HG03378 (cell line): ENCODE results near the gene SLC35A1.
A peak's percentile ranks its signal among the peaks of the same experiment; 100 is the strongest.
"Not testable (repeated sequence)": the region's sequence is repeated elsewhere in the genome, so short reads cannot be mapped to it uniquely, and the experiment has no call there.

Experiments
- ATAC-seq: cut with Tn5 transposase; IDR thresholded peaks from one replicate; pipeline ENCODE4 v1.9.1; 2021; ENCODE audit warnings: mild to moderate bottlenecking, moderate library complexity; ENCODE audit not compliant: unreplicated experiment

The SLC35A1 gene, protein sequence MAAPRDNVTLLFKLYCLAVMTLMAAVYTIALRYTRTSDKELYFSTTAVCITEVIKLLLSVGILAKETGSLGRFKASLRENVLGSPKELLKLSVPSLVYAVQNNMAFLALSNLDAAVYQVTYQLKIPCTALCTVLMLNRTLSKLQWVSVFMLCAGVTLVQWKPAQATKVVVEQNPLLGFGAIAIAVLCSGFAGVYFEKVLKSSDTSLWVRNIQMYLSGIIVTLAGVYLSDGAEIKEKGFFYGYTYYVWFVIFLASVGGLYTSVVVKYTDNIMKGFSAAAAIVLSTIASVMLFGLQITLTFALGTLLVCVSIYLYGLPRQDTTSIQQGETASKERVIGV

GRCh38 chr6:87472525-87473418, at the start of gene SLC35A1:
SLC35A1 (plus strand) TSS chr6:87472974; CDS start chr6:87473004, 30 bp downstream.
- ATAC-seq, result peak; percentile 92

DNA sequence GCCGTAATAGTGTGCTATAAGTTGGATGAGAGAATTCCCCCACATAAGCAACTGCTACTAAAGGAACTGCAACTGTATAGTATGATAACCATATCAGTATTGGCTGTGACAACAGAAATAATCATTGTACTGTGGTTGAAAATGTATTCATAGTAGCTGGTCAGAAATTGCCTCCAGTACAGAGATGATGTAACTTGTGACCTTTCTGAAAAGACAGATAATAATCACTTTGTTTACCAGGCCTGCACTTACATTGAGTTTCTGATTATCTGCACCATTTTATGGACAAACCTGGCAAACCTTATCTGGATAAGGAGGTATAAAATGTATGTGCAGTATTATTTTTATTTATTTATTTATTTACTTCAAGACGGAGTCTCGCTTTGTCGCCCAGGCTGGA, 46.0 kb upstream of the SLC35A1 start:
- no peak for ATAC-seq

DNA sequence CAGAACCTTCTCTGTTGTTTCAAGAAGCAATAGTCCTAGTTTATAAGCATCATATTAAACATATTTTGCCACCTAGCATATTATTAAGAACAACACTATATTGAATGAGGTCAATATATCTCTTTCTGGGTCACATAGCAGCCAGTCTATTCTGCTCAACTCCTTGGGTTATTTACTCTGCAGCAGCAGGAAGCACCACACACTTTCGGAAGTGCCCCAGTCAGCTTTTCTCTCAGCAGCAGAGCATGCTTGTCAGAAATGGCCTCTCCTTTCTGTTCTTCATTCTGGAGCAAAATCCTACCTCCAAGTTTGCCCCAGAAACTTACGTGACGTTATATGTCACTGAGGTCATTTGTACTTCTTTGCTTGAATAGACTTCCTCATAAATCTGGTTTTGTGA, 42.3 kb upstream of the SLC35A1 start:
- ATAC-seq, result no peak

DNA sequence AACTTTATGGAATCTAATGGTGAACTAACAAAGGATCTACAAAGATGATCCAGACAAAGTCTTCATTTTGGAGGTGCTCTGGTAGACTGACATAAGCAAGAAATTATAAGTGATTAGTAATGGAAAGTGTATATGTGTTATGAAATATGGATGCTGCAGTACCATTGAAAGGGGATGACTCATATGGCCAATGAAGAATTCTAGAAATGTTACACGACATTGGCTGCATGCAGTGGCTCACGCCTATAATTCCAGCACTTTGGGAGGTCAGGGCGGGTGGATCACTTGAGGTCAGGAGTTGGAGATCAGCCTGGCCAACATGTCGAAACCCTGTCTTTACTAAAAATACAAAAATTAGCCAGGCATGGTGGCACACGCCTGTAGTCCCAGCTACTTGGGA, 41.5 kb upstream of the SLC35A1 start:
- ATAC-seq, result no peak

DNA sequence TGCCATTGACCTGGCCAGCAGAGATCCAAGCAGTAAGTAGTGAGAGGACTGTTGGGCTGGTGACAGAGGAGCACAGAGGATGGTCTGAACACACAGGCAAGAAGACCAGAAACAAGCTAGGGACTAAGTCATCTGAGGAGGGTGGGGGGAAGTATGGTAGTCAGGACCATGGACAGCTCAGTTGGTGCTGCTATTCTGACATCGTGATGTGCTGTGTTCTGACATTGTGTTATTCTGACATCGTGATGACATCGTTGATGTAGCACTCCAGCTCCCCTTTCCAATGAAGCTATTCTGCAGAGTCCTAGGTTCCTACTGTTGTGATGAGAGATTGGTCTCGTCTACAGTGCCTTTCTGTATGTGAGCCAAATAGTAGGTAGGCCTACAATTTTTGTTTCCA, 36.3 kb upstream of the SLC35A1 start:
- ATAC-seq, result no peak

- ATAC-seq, result no peak
Observed at GRCh38 chr6:87441711-87442110, 31.1 kb upstream of the SLC35A1 start.

- no peak for ATAC-seq
Observed at GRCh38 chr6:87444362-87444761, 28.4 kb upstream of the SLC35A1 start.

DNA sequence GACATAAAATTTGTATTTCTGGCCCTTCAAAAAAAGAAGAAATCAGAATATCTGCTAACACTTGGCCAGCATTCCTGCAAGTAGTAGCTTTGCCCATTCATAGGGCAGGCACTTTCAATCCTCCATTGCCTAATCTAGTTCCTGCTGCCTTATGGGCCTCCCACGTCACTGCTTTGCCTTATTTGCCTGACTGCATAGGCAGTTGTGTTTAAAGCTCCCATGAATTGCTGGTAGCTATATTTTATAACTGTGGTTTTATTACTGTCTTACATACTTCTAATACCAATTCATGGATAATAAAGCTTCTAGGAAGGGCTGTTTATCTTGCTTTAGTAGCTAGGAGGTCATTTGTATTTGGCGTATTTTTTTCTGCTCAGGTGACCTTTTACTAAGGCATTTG, 7.7 kb upstream of the SLC35A1 start:
- no peak for ATAC-seq

GRCh38 chr6:87473419-87473903, 687 bp downstream of the SLC35A1 start:
- peak; percentile 63 for ATAC-seq

GRCh38 chr6:87481931-87482330, 9.2 kb downstream of the SLC35A1 start:
- no peak for ATAC-seq

DNA sequence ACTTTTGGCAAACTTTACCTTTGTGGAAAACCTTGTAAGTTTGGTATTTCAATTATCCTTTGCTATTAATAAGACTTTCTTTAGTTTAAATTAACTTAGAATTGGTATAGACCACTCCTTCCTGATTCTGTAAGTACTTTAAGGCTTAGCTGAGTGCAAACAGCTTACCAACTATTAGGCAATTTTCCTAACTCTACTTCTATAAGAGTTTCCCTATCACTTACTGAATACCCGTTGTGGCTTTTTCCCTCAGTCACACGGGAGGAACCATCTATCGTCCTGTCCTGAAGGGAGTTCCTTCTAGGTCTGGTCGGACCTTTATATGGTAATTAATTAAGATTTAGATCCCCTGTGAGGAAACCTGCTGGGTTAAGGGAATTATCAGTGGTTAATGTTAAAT, 9.6 kb downstream of the SLC35A1 start:
- no peak for ATAC-seq

DNA sequence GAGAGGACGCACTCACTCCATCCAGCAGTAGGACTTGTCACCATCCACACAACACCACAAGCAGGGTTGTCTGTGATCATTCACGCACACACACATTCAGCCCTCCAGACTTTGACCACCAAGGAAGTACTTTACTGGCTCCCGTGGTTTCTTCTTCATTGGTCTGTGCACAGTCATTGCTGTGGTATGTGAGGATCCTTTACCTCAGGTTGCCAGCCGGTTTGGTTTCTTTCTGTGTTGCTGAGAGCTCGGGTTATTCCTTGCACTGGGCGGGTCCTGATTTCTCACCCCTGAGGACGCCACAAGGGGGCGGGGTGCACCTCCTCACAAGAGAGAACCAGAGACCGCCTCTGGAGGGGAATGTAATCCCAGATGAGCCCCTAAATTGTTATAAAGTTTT, 11.2 kb downstream of the SLC35A1 start:
- no peak for ATAC-seq

DNA sequence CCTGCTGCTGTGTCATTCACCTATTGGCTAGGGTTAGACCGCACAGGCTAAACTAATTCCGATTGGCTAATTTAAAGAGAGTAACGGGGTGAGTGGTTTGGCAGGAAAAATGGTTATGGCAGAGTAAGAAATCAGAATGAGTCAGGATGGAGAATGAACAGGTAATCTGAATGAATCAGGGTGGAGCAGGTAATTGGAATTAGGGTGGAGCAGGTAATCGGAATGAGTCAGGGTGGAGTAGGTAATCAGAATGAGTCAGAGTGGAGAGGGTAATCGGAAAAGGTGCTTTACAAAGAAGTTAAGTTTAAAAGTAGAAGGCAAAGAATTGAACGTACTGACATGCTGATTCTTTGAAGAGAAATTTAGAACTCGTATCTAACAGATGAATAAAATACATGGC, 11.7 kb downstream of the SLC35A1 start:
- ATAC-seq, result no peak

- ATAC-seq, result no peak
Observed at GRCh38 chr6:87487555-87487954, 14.8 kb downstream of the SLC35A1 start.

DNA sequence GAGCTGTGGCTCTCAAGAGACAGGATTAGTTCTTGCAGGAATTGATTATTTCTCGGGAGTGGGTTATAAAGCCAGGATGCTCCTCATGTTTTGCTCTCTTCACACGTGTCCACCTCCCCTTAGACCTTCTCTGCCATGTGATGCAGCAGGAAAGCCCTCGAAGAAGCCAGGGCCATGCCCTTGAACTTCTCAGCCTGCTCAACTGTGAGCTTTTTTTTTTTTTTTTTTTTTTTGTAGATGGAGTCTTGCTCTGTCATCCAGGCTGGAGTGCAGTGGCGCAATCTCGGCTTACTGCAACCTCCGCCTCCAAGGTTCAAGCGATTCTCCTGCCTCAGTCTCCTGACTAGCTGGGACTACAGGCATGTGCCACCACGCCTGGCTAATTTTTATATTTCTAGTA, 16.6 kb downstream of the SLC35A1 start:
- ATAC-seq, result not testable (repeated sequence)

DNA sequence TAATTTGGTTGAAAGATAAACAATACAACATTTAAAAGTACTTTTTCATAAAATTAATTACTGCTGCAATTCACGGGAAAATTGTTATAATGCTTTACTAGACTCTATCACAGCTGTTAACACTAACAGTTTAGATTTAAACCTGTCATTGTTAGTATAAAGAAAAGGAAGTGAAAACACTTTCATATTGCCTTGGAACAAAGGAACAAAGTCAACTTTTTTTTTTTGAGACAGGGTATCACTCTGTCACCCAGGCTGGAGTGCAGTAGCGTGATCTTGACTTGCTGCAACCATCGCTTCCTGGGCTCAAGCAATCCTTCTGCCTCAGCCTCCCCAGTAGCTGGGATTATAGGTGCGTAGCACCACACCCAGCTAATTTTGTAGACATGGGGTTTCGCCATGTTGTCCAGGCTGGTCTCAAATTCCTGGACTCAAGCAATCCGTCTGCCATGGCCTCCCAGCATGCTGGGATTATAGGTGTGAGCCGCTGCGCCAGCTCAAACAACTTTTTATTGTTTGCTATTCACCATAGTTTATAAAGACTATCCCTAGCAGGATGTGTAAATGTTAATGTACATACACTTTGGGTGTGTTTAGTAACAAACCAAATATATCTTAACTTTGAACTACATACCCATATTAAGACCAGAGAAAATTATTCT, 22.1 kb downstream of the SLC35A1 start:
- ATAC-seq, result peak; percentile 84

DNA sequence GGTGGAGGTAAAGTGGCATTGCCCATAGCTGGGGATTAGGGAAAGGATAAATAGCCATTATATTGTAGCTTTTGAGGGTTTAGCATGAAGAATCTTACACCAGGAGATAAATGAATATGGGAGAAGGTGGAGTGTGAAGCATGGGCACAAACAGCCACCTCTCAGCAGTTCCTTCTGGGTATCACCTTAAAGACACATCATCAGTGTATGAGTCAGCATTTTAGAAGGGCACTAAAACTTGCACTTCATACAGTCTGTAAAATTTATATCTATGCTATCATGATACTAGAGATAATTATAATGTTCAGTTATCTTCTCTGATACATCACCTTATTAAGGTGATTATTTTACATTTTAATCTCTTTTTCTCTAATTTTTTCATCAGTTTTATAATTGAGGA, 25.3 kb downstream of the SLC35A1 start:
- ATAC-seq, result no peak

DNA sequence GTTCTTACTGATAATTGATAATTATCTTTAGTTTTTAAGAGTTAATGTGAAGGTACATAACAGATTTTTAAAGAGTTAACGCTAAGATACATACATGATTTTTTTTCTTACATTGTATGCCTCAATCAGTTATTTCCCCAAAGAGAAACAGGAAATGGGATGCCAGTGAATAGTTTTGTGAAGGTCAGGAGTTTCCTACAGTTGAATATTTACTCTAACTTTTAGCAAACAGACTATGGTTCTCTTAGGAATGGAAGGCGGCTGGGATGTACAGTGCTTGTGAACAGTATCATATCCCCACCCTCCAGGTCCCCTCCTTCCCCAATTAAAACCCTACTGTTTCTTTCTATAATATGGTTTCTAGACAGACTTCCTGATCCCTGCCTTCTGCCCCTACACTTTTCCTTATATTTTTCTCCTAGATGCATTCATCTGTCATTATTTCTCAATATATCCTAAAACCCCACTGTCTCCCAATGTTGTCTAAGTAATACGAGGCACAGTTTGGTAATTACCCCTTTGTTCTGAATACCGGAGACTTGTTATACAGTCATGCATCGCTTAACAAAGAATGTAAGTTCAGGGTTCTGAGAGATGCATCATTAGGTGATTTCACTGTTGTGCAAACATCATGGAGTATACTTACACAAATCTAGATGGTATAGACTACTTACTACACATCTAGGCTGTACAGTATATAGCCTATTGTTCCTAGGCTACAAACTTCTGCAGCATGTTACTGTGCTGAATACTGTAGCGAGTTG, 29.2 kb downstream of the SLC35A1 start:
- ATAC-seq, result no peak

GRCh38 chr6:87504441-87504840, 31.7 kb downstream of the SLC35A1 start:
- ATAC-seq, result no peak

DNA sequence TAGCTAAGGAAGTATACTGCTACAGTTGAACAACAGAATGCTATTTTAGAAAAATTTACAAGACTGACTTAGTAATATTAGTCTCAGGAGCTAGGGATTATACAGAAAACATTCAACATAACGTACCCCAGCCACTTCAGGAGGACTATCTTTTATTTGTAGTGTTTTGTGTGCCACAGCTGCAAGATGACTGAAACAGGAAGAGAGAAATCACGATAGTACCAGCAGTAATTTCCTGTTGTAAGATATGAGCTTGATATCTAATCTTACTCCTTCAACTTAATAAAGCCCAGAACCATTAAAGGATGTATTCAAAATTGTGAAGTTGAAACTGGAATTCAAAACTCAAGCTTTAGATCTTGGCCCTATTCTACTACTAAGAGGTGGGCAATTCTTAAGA, 42.1 kb downstream of the SLC35A1 start:
- ATAC-seq, result no peak

DNA sequence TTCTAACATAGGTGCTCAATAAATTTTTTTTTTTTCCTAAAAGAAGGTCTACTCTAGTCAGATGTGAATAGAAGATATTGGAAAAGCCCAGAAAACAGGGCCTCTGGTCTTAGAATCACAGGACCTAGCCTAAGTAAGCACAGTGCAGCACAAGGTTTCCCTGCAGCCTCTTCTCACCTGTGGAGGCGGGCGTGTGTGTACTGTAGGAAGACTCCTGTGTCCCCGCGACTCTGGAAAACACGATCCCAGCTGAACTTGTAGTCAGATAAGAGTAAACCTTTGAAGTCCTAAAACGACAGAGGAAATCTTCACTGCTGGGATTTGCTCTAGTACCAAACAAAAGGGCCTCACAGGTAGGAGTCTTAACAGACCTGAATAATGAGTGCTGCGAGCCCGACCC, 45.7 kb downstream of the SLC35A1 start:
- no peak for ATAC-seq
